GM20431 (cell line): ENCODE measurements around the gene ATPAF1.

Experiments used
- in situ Hi-C: fragments of 300-500 bp; cut with MseI, MboI; formaldehyde crosslinking; loops from one replicate; pipeline ENCODE4 v1.15.0; 2020; ENCODE audit warnings: low sequenced_read_pairs; ENCODE audit not compliant: unreplicated experiment

Gene ATPAF1

GRCh38 chr1:46596846-46597245 is 71.3 kb downstream of the ATPAF1 start:
- in situ Hi-C loops = no loop called here

GRCh38 chr1:46596036-46596435 is 72.1 kb downstream of the ATPAF1 start:
- in situ Hi-C loops = no loop called here

GRCh38 chr1:46595127-46595526 is 73.0 kb downstream of the ATPAF1 start:
- in situ Hi-C loops = no loop called here

GRCh38 chr1:46594063-46594462 is 74.1 kb downstream of the ATPAF1 start:
- in situ Hi-C loops = no loop called here

- in situ Hi-C loops = no loop called here
Measured at GRCh38 chr1:46592823-46593222, 75.3 kb downstream of the ATPAF1 start.

- in situ Hi-C loops = no loop called here
Measured at GRCh38 chr1:46589529-46589928, 78.6 kb downstream of the ATPAF1 start.

GRCh38 chr1:46587069-46587468 is 81.1 kb downstream of the ATPAF1 start:
- in situ Hi-C loops = no loop called here

- in situ Hi-C loops = no loop called here
Measured at GRCh38 chr1:46585312-46585938, 82.7 kb downstream of the ATPAF1 start.

GRCh38 chr1:46583494-46583893 is 84.7 kb downstream of the ATPAF1 start:
- in situ Hi-C loops = no loop called here

- in situ Hi-C loops = no loop called here
Measured at GRCh38 chr1:46582972-46583371, 85.2 kb downstream of the ATPAF1 start.
